Measurements from ENCODE around the gene METTL26.

Gene METTL26

DNA sequence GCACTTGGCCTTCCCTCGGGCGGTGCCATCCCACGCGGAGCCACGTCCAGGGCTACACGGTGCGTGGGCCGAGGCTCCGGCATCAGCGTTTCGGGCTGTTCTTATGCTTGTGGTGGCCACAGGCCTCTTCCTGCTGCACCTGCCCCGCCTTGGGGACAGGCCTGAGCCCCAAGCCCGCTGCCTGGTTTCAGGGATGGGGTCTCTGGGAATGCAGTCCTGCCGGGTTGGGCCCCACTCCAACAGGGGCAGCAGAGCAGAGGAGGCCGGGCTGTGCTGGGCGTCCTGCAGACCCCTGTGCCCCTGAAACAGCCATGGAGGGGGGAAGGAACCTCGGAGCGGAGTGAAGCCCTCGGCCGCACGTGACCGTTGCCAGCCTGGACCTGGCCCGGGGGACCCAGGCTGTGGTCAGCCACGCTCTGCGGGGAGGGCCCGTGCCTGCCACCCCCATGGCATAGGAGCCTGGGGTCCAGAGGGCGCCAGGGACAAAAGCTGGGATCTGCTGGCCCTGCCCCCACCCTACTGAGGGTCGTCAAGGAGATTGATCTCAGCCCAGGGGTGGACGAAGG, 5.8 kb downstream of the METTL26 start:
- Histone ChIP-seq H3K56ac (ENCODE audit: low read length) (peak overlapping the region; percentile 77), H3K79me2 (ENCODE audit: control insufficient read depth, insufficient read depth, low read length) (no peaks in the 10 kb centered on the region), H3K4ac (ENCODE audit: low read depth, low read length) (no peak overlapping the region), H3K9ac (ENCODE audit: low read length) (peak overlapping the region; percentile 45), H3K79me1 (ENCODE audit: low read length) (no peaks in the 10 kb centered on the region), H3K36me3 (ENCODE audit: control insufficient read depth, insufficient read depth, low read length) (no peaks in the 10 kb centered on the region), H3K4me1 (ENCODE audit: control insufficient read depth, low read depth, low read length) (peaks cover 6% of the 10 kb centered on the region), H3K23ac (ENCODE audit: low read length) (no peak overlapping the region), H3K4me3 (ENCODE audit: low read length) (no peak overlapping the region), H3K18ac (ENCODE audit: low read length) (no peak overlapping the region), H3K4me2 (ENCODE audit: low read length) (peak overlapping the region; percentile 4), H2BK120ac (ENCODE audit: low read depth, low read length) (no peak overlapping the region), H3K27ac (ENCODE audit: low read depth, low read length) (peak overlapping the region; percentile 28), H4K5ac (ENCODE audit: low read length) (no peak overlapping the region), H3K27me3 (ENCODE audit: insufficient read depth, low read length, poor library complexity) (no peaks in the 10 kb centered on the region), H2BK15ac (replicated peaks; ENCODE audit: low read depth) (no peak overlapping the region), H2AK5ac (ENCODE audit: low read length) (no peak overlapping the region), H4K8ac (ENCODE audit: low read depth, low read length) (no peak overlapping the region), H2BK5ac (ENCODE audit: low read length) (no peak overlapping the region)
- WGBS (ENCODE audit: extremely low coverage, insufficient coverage, low lambda C conversion rate), result no CpG with 5 or more reads among the region's 29 CpGs
- DNase-seq, result peak; percentile 8

DNA sequence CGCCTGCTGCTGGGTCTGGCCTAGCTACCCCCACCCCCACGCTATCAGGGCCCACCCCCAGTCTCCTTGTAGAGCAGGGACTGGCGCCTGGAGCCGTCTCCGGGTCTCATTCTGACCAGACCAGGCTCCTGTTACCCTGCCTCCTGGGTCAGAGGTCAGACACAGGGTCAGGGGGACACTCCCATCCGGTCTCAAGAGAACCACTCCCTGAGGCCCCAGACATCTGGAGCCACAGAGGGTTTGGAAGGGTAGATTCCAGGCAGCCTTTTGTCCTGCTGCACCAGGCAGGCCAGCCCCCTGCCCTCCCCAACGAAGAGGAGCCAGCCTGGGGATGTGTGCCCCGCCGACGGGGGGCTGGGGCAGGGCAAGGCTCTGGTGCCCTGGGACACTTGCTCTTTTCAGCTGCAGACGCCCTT, 6.3 kb downstream of the METTL26 start:
- Histone ChIP-seq H3K4me1 (ENCODE audit: control insufficient read depth, low read depth, low read length) (peaks cover 6% of the 10 kb centered on the region), H3K4me2 (ENCODE audit: low read length) (no peak overlapping the region), H2BK120ac (ENCODE audit: low read depth, low read length) (no peak overlapping the region), H2BK5ac (ENCODE audit: low read length) (no peak overlapping the region), H3K27me3 (ENCODE audit: insufficient read depth, low read length, poor library complexity) (no peaks in the 10 kb centered on the region), H4K8ac (ENCODE audit: low read depth, low read length) (no peak overlapping the region), H3K9ac (ENCODE audit: low read length) (peak overlapping the region; percentile 22), H3K27ac (ENCODE audit: low read depth, low read length) (peak overlapping the region; percentile 41), H3K18ac (ENCODE audit: low read length) (no peak overlapping the region), H2AK5ac (ENCODE audit: low read length) (no peak overlapping the region), H4K5ac (ENCODE audit: low read length) (no peak overlapping the region), H2BK15ac (replicated peaks; ENCODE audit: low read depth) (no peak overlapping the region), H3K79me1 (ENCODE audit: low read length) (no peaks in the 10 kb centered on the region), H3K4me3 (ENCODE audit: low read length) (no peak overlapping the region), H3K79me2 (ENCODE audit: control insufficient read depth, insufficient read depth, low read length) (no peaks in the 10 kb centered on the region), H3K36me3 (ENCODE audit: control insufficient read depth, insufficient read depth, low read length) (no peaks in the 10 kb centered on the region), H3K56ac (ENCODE audit: low read length) (peak overlapping the region; percentile 77), H3K23ac (ENCODE audit: low read length) (no peak overlapping the region), H3K4ac (ENCODE audit: low read depth, low read length) (no peak overlapping the region)
- no CpG with 5 or more reads among the region's 11 CpGs for WGBS (ENCODE audit: extremely low coverage, insufficient coverage, low lambda C conversion rate)
- DNase-seq, result peak; percentile 51

DNA sequence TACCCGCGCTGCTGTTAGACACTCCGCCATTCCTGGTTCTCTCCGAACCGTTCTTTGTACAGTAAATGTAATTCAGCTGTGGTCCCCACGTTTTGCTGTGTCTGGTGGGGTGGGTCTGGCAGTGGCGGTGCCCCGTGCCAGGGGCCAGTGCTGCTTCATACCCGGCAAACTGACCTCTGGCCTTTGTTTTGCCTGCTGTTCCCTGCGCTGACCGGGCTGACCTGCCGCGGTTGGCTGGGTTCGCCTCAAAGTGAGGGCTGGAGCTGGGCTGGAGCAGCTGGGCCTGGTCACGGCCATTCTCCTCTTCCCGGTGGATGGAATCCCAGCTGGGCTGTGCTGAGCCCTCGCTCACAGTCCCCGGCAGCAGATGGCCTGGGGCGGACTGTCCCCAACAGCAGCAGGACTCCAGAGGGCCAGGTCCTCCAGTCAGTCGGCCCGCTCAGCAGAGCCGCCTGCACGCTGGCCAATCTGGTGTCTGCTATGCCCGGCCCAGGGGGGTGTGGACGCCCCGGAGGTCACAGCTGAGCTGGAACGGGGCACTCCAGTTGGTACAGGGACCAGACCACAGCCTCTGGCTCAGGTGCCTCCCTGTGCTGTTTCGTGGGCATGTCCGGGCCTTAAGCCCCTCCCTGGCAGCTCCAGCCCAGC, 6.8 kb downstream of the METTL26 start:
- no peak overlapping the region for H3K56ac ChIP-seq (ENCODE audit: low read length)
- no peak for DNase-seq
- H2BK15ac ChIP-seq (replicated peaks; ENCODE audit: low read depth), result no peak overlapping the region
- no peak overlapping the region for H2AK5ac ChIP-seq (ENCODE audit: low read length)
- peak overlapping the region; percentile 6 for H3K9ac ChIP-seq (ENCODE audit: low read length)
- peak overlapping the region; percentile 41 for H3K27ac ChIP-seq (ENCODE audit: low read depth, low read length)
- no peaks in the 10 kb centered on the region for H3K79me2 ChIP-seq (ENCODE audit: control insufficient read depth, insufficient read depth, low read length)
- H3K4me1 ChIP-seq (ENCODE audit: control insufficient read depth, low read depth, low read length), result peaks cover 6% of the 10 kb centered on the region
- H3K79me1 ChIP-seq (ENCODE audit: low read length), result no peaks in the 10 kb centered on the region
- no peak overlapping the region for H2BK5ac ChIP-seq (ENCODE audit: low read length)
- no peaks in the 10 kb centered on the region for H3K36me3 ChIP-seq (ENCODE audit: control insufficient read depth, insufficient read depth, low read length)
- no peak overlapping the region for H2BK120ac ChIP-seq (ENCODE audit: low read depth, low read length)
- H3K27me3 ChIP-seq (ENCODE audit: insufficient read depth, low read length, poor library complexity), result no peaks in the 10 kb centered on the region
- H3K23ac ChIP-seq (ENCODE audit: low read length), result no peak overlapping the region
- no peak overlapping the region for H3K18ac ChIP-seq (ENCODE audit: low read length)
- H3K4me3 ChIP-seq (ENCODE audit: low read length), result no peak overlapping the region
- no peak overlapping the region for H3K4ac ChIP-seq (ENCODE audit: low read depth, low read length)
- no CpG with 5 or more reads among the region's 29 CpGs for WGBS (ENCODE audit: extremely low coverage, insufficient coverage, low lambda C conversion rate)
- no peak overlapping the region for H4K5ac ChIP-seq (ENCODE audit: low read length)
- H3K4me2 ChIP-seq (ENCODE audit: low read length), result no peak overlapping the region
- H4K8ac ChIP-seq (ENCODE audit: low read depth, low read length), result no peak overlapping the region

DNA sequence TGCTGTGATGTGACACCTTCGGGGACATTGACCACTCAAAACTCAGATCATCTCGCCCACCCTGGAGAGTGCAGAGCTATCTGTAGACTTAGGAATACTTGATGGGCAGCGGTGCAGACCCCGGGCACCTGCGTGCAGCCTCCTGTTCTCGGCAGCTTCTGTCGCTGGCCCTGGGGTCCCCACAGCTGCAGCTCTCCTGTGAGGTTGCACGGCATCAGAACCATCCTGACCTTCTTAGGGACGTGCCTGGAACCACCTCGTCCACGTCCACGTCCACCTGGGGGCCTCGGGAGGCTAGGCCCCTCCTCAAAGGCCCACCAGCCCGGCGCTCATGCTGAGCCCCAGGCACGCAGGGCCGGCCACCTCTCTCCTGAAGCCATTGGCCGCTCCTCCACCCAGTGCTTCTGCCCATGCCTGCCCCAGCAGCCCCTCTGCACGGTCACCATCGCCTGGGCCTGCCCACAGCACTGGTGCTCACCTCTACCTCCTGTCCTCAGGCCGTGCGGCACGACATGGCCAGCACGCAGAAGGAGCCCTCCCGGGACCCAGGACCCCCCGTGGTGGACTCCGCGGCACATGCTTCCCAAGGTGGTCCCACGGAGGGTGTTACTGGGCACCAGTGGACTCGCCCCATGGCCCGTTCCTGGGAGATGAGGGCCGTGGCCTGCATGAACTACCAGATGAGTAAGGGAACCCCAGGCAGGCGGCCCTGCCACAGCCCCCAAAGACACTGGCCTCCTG, 7.6 kb downstream of the METTL26 start:
- no peaks in the 10 kb centered on the region for H3K79me1 ChIP-seq (ENCODE audit: low read length)
- H3K23ac ChIP-seq (ENCODE audit: low read length), result no peak overlapping the region
- H3K4me2 ChIP-seq (ENCODE audit: low read length), result no peak overlapping the region
- H3K27me3 ChIP-seq (ENCODE audit: insufficient read depth, low read length, poor library complexity), result no peaks in the 10 kb centered on the region
- DNase-seq, result no peak
- H3K9ac ChIP-seq (ENCODE audit: low read length), result no peak overlapping the region
- H2BK5ac ChIP-seq (ENCODE audit: low read length), result no peak overlapping the region
- H3K4ac ChIP-seq (ENCODE audit: low read depth, low read length), result no peak overlapping the region
- no peak overlapping the region for H2BK120ac ChIP-seq (ENCODE audit: low read depth, low read length)
- H3K79me2 ChIP-seq (ENCODE audit: control insufficient read depth, insufficient read depth, low read length), result no peaks in the 10 kb centered on the region
- H3K27ac ChIP-seq (ENCODE audit: low read depth, low read length), result no peak overlapping the region
- H4K8ac ChIP-seq (ENCODE audit: low read depth, low read length), result no peak overlapping the region
- no peak overlapping the region for H3K18ac ChIP-seq (ENCODE audit: low read length)
- no peak overlapping the region for H3K4me3 ChIP-seq (ENCODE audit: low read length)
- no peak overlapping the region for H4K5ac ChIP-seq (ENCODE audit: low read length)
- H3K56ac ChIP-seq (ENCODE audit: low read length), result no peak overlapping the region
- H2AK5ac ChIP-seq (ENCODE audit: low read length), result no peak overlapping the region
- H3K4me1 ChIP-seq (ENCODE audit: control insufficient read depth, low read depth, low read length), result peaks cover 6% of the 10 kb centered on the region
- no CpG with 5 or more reads among the region's 33 CpGs for WGBS (ENCODE audit: extremely low coverage, insufficient coverage, low lambda C conversion rate)
- H2BK15ac ChIP-seq (replicated peaks; ENCODE audit: low read depth), result no peak overlapping the region
- no peaks in the 10 kb centered on the region for H3K36me3 ChIP-seq (ENCODE audit: control insufficient read depth, insufficient read depth, low read length)

DNA sequence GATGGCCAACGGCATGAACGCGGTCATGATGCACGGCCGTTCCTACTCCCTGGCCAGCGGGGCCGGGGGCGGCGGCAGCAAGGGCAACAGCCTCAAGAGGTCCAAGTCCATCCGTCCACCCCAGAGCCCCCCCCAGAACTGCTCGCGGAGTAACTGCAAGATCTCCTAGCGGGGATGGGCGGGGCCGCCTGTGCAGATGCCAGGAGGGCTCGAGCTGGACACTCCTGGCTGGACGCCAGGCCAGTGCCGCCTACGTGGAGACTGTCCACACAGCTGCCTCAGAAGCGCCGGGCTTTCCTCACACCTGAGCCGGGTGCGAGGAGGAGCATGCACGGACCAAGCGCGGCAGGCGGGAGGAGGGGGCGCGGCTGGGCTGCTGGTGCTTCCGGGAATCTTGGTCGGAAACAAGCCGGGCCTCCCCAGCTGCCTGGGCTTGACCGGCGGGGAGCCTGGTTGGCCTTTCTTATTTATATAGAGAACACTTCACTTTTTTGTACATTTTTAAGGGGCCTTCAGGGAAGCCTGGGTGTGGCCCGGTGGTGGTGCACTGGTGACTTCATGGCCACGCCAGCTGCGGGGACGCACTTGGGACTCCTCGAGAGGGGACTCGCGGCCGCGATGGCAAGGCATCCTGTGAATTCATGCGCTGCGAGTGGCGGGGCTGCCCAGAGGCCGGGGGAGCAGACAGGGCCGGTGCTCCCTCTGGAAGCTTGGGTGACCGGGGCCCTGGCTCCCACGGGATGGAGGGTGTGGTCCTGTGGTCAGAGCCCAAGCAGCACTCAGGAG, 8.5 kb downstream of the METTL26 start:
- Histone ChIP-seq H2BK120ac (ENCODE audit: low read depth, low read length) (no peak overlapping the region), H3K56ac (ENCODE audit: low read length) (no peak overlapping the region), H3K4me3 (ENCODE audit: low read length) (no peak overlapping the region), H3K4ac (ENCODE audit: low read depth, low read length) (no peak overlapping the region), H4K5ac (ENCODE audit: low read length) (no peak overlapping the region), H3K4me1 (ENCODE audit: control insufficient read depth, low read depth, low read length) (peaks cover 6% of the 10 kb centered on the region), H3K79me2 (ENCODE audit: control insufficient read depth, insufficient read depth, low read length) (no peaks in the 10 kb centered on the region), H3K9ac (ENCODE audit: low read length) (no peak overlapping the region), H3K27me3 (ENCODE audit: insufficient read depth, low read length, poor library complexity) (no peaks in the 10 kb centered on the region), H3K79me1 (ENCODE audit: low read length) (no peaks in the 10 kb centered on the region), H2BK15ac (replicated peaks; ENCODE audit: low read depth) (no peak overlapping the region), H3K23ac (ENCODE audit: low read length) (no peak overlapping the region), H2AK5ac (ENCODE audit: low read length) (no peak overlapping the region), H2BK5ac (ENCODE audit: low read length) (no peak overlapping the region), H3K4me2 (ENCODE audit: low read length) (no peak overlapping the region), H3K18ac (ENCODE audit: low read length) (no peak overlapping the region), H4K8ac (ENCODE audit: low read depth, low read length) (no peak overlapping the region), H3K27ac (ENCODE audit: low read depth, low read length) (no peak overlapping the region), H3K36me3 (ENCODE audit: control insufficient read depth, insufficient read depth, low read length) (no peaks in the 10 kb centered on the region)
- no CpG with 5 or more reads among the region's 50 CpGs for WGBS (ENCODE audit: extremely low coverage, insufficient coverage, low lambda C conversion rate)
- no peak for DNase-seq
